ENCODE data around the gene SULT1A2. TPM values are rescaled to one million over a fixed set of nuclear protein-coding genes. Genes with fewer than 3 reads are reported as not detected.
"Not testable (repeated sequence)": the region's sequence is repeated elsewhere in the genome, so short reads cannot be mapped to it uniquely, and the experiment has no call there.

Gene SULT1A2
- total RNA-seq, 6 donors from 2014 or later = 5.7 to 40.8 (median 17.5) TPM

- Histone ChIP-seq H3K4me1 (peaks cover 0 to 8% (median 4%) of the 10 kb centered on the region in 4 donors), H3K27ac (no peak overlapping the region), H3K9me3 (no peaks in the 10 kb centered on the region), H3K4me3 (no peak overlapping the region), H3K27me3 (no peaks in the 10 kb centered on the region), H3K36me3 (peaks cover 0 to 25% (median 23%) of the 10 kb centered on the region in 4 donors)
- no peak for ATAC-seq (ENCODE audit: low FRiP score in 2 of 2)
- no peak for TF ChIP-seq EP300 (IDR thresholded peaks at IDR 0.05)
- TF ChIP-seq POLR2AphosphoS5 (IDR thresholded peaks at IDR 0.05) = no peak
- 59 to 75% methylated on average over 4 of the region's 6 CpGs for WGBS, 2 donors
- DNase-seq = no peak
These were observed 5.7 kb upstream of the SULT1A2 start for GRCh38 chr16:28602529-28602928.

- not testable (repeated sequence) for H3K4me3 ChIP-seq; H3K9me3 ChIP-seq; H3K27ac ChIP-seq; DNase-seq; ATAC-seq (ENCODE audit: low FRiP score in 2 of 2); H3K27me3 ChIP-seq
- WGBS, 2 donors = 83 to 94% methylated on average over 5 of the region's 10 CpGs
- H3K4me1 ChIP-seq = peaks cover 4 to 11% (median 8%) of the 10 kb centered on the region in 4 donors
- H3K36me3 ChIP-seq = peaks cover 0 to 25% (median 23%) of the 10 kb centered on the region in 4 donors
These were observed 5.2 kb upstream of the SULT1A2 start for GRCh38 chr16:28602062-28602461.

- ATAC-seq (ENCODE audit: low FRiP score in 2 of 2) = not testable (repeated sequence)
These were observed 4.7 kb upstream of the SULT1A2 start for GRCh38 chr16:28601589-28601988.

GRCh38 chr16:28600965-28601364 is 4.1 kb upstream of the SULT1A2 start:
- ATAC-seq (ENCODE audit: low FRiP score in 2 of 2); DNase-seq: not testable (repeated sequence)

More at GRCh38 chr16:28601589-28601988, 4.7 kb upstream of the SULT1A2 start:
- H3K4me1 ChIP-seq = peaks cover 8 to 16% (median 12%) of the 10 kb centered on the region in 4 donors
- not testable (repeated sequence) for H3K9me3 ChIP-seq, H3K27ac ChIP-seq, H3K27me3 ChIP-seq, H3K4me3 ChIP-seq
- DNase-seq = peak in 1 of 2 donors; percentile 71
- H3K36me3 ChIP-seq = peaks cover 0 to 21% (median 19%) of the 10 kb centered on the region in 4 donors
- WGBS, 2 donors = 88 to 93% methylated on average over 11 to 13 of the region's 13 CpGs

GRCh38 chr16:28599377-28600285 is 2.8 kb upstream of the SULT1A2 start:
- not testable (repeated sequence) for DNase-seq, H3K4me3 ChIP-seq, H3K27me3 ChIP-seq, H3K27ac ChIP-seq, H3K9me3 ChIP-seq, H3K36me3 ChIP-seq
- no CpG with 5 or more reads among the region's 17 CpGs for WGBS, 2 donors
- peaks cover 14 to 28% (median 21%) of the 10 kb centered on the region in 4 donors for H3K4me1 ChIP-seq
- ATAC-seq (ENCODE audit: low FRiP score in 2 of 2) = peak; percentile 56 to 76

More at GRCh38 chr16:28600965-28601364, 4.1 kb upstream of the SULT1A2 start:
- 20 to 69% methylated on average over 1 to 10 of the region's 20 CpGs for WGBS, 2 donors
- not testable (repeated sequence) for H3K9me3 ChIP-seq, H3K27ac ChIP-seq, H3K27me3 ChIP-seq, H3K4me3 ChIP-seq
- Histone ChIP-seq H3K36me3 (peaks cover 0 to 15% (median 13%) of the 10 kb centered on the region in 4 donors), H3K4me1 (peaks cover 14 to 22% (median 18%) of the 10 kb centered on the region in 4 donors)

- H3K4me1 ChIP-seq = peaks cover 14 to 28% (median 21%) of the 10 kb centered on the region in 4 donors
- peak overlapping the region; percentile 68 to 85 (median 82) for H3K27ac ChIP-seq
- H3K27me3 ChIP-seq = no peaks in the 10 kb centered on the region
- DNase-seq (peak in 1 of 2 donors; percentile 86), ATAC-seq (ENCODE audit: low FRiP score in 2 of 2) (peak in 1 of 2 donors; percentile 54)
- peak in 1 of 4 donors; percentile 15 for TF ChIP-seq POLR2A (IDR thresholded peaks at IDR 0.05)
- peak in 3 of 6 experiments; percentile 32 to 45 (median 43) for TF ChIP-seq CTCF (IDR thresholded peaks at IDR 0.05)
- TF ChIP-seq POLR2AphosphoS5 (IDR thresholded peaks at IDR 0.05) = no peak
- H3K36me3 ChIP-seq = peaks cover 0 to 8% (median 2%) of the 10 kb centered on the region in 4 donors
- no peaks in the 10 kb centered on the region for H3K9me3 ChIP-seq
- 50 to 56% methylated on average over 8 of the region's 9 CpGs for WGBS, 2 donors
- H3K4me3 ChIP-seq = no peak overlapping the region
These were observed 927 bp upstream of the SULT1A2 start for GRCh38 chr16:28597692-28598261.

- Histone ChIP-seq H3K27ac (peak overlapping the region; percentile 68 to 85 (median 82)), H3K4me3 (peak overlapping the region in 3 of 4 donors; percentile 28 to 50 (median 43)), H3K27me3 (no peaks in the 10 kb centered on the region), H3K4me1 (peaks cover 14 to 28% (median 21%) of the 10 kb centered on the region in 4 donors), H3K36me3 (peaks cover 0 to 24% (median 13%) of the 10 kb centered on the region in 4 donors), H3K9me3 (no peaks in the 10 kb centered on the region)
- TF ChIP-seq POLR2AphosphoS5 (IDR thresholded peaks at IDR 0.05) = no peak
- TF ChIP-seq EP300 (IDR thresholded peaks at IDR 0.05) = no peak
- no peak for TF ChIP-seq POLR2A (IDR thresholded peaks at IDR 0.05)
- TF ChIP-seq CTCF (IDR thresholded peaks at IDR 0.05) = no peak
- 48% methylated on average over 4 to 8 of the region's 8 CpGs for WGBS, 2 donors
- DNase-seq = peak; percentile 50
- no peak for ATAC-seq (ENCODE audit: low FRiP score in 2 of 2)
These were observed 677 bp downstream of the SULT1A2 start for GRCh38 chr16:28596115-28596630.

- Histone ChIP-seq H3K27ac (peak overlapping the region in 3 of 4 donors; percentile 35 to 82 (median 38)), H3K4me1 (peaks cover 14 to 28% (median 21%) of the 10 kb centered on the region in 4 donors), H3K36me3 (peaks cover 2 to 31% (median 20%) of the 10 kb centered on the region in 4 donors)
- ATAC-seq (ENCODE audit: low FRiP score in 2 of 2); H3K4me3 ChIP-seq; H3K27me3 ChIP-seq; DNase-seq; H3K9me3 ChIP-seq: not testable (repeated sequence)
- WGBS, 2 donors = 92 to 97% methylated on average over 4 to 5 of the region's 6 CpGs
These were observed 1.4 kb downstream of the SULT1A2 start for GRCh38 chr16:28595451-28595850.

All from upper lobe of left lung (tissue), 6 donors.